Esophagus squamous epithelium (tissue), 4 donors: Measurements from ENCODE around the gene CIAO2B.
A peak's percentile ranks its signal among the peaks of the same experiment; 100 is the strongest.

Source experiments
- CTCF ChIP-seq, 6 experiments: fragments of 450-650 bp in 4 of 6; fragments of 200-600 bp in 2 of 6; sonication (generic) in 2 of 6; IDR thresholded peaks; one replicate each; pipeline ENCODE4 v1.5.1; 2016 to 2019; ENCODE audit warnings: antibody characterized with exemption in 6 of 6, mild to moderate bottlenecking in 4 of 6, moderate library complexity in 4 of 6
- POLR2A ChIP-seq, 4 donors: fragments of 450-650 bp; IDR thresholded peaks; one replicate each; pipeline ENCODE4 v1.6.1; 2017; ENCODE audit warnings: antibody characterized with exemption in 4 of 4, mild to moderate bottlenecking in 4 of 4, moderate library complexity in 3 of 4

- TF ChIP-seq CTCF (IDR thresholded peaks at IDR 0.05) (peak; percentile 90 to 97 (median 94)), POLR2A (IDR thresholded peaks at IDR 0.05) (no peak)
Measured at GRCh38 chr16:66947302-66948065, 13.3 kb upstream of the CIAO2B start.
